NT2/D1 (cell line): ENCODE results near the gene UNC13C.

Source experiments
- SUZ12 ChIP-seq: IDR thresholded peaks from 2 replicates; pipeline ENCODE4 v1.6.1; 2011; ENCODE audit not compliant: insufficient read length, insufficient read depth; ENCODE audit errors: extremely low read depth
- ZNF274 ChIP-seq: IDR thresholded peaks from 2 replicates; pipeline ENCODE4 v1.6.1; 2011; ENCODE audit warnings: mild to moderate bottlenecking, low read depth, low read length

DNA sequence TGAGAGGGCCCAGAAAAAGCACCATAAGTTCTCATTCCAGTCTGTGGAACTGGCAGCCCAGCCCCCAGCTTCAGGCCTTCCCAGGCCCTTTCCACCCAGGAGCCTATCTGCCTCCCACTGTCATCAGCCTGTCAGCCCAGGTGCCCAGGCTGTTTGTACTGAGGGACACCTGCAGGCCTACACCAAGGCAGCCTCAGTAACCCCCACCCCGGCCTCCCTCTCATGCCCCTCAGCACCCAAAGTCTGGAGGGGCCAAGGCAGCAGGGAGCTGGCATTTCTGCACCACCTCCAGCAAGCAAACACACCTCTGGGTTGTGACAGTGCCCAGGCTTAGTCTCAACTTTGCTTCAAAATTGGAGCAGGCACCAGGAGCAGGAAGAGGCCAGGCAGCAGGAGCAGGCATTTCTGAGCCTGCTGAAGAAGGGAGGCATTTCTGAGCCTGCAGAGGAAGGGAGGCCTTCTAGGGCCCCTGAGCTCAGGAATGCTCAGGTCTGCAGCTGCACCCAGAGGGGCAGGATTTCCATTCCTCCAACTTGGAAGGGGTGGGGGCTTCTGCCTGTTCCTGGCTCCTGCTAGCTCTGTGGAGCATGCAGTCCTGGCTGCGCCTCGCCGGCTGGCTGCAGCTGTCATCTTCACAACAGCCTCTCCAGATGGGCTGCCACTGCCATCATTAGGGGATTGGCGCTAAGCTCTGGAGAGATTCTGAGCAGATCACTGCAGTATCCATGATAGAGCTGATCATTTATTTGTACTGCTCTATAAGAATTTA, 396.1 kb downstream of the UNC13C start:
- TF ChIP-seq ZNF274 (no peak), SUZ12 (no peak)
